ENCODE measurements around the gene DUSP12. TPM values are rescaled to one million over a fixed set of nuclear protein-coding genes. Genes with fewer than 3 reads are reported as not detected.

The DUSP12 gene
- total and polyA plus RNA-seq, 2 donors (not counting 3 experiments of a cell fraction or from before 2014, with no cell fraction given) = 26.8 to 31.6 TPM

GRCh38 chr1:161739865-161740566 is 9.6 kb upstream of the DUSP12 start:
- no peak for DNase-seq (ENCODE audit: low read depth, low spot score)
- CTCF ChIA-PET = interaction anchor here (0.6 to 7.5 kb wide), 11 partner anchors 9 to 297 kb away, joined by 3 to 102 read pairs (median 12); partner anchors contain the start of genes DUSP12 and FCRLA

More at GRCh38 chr1:161739865-161740566, 9.6 kb upstream of the DUSP12 start:
- H3K27me3 ChIP-seq (ENCODE audit: control insufficient read depth in 2 of 2, insufficient read depth in 2 of 2, low read length in 2 of 2) = no peaks in the 10 kb centered on the region
- H3K9ac ChIP-seq (replicated peaks; ENCODE audit: extremely low read depth, insufficient read depth, low read length) = no peak overlapping the region
- H4K20me1 ChIP-seq (replicated peaks; ENCODE audit: control insufficient read depth, extremely low read depth, insufficient read depth, low read length) = no peaks in the 10 kb centered on the region
- BruUV-seq (replicated peaks) = no TSS peak
- no peaks in the 10 kb centered on the region for H3K9me1 ChIP-seq (replicated peaks; ENCODE audit: control insufficient read depth, extremely low read depth, insufficient read depth, low read length)
- H3K4me3 ChIP-seq (replicated peaks in 1 of 3; ENCODE audit: insufficient read depth in 1 of 3, low read depth in 1 of 3, low read length in 3 of 3) = no peak overlapping the region
- peaks cover 3% of the 10 kb centered on the region for H3K4me1 ChIP-seq (ENCODE audit: control insufficient read depth, extremely low read depth, insufficient read depth, low read length)
- H3K27ac ChIP-seq (ENCODE audit: insufficient read depth, low read depth, low read length) = no peak overlapping the region
- H2AFZ ChIP-seq (ENCODE audit: low read depth, low read length) = no peak overlapping the region
- no peaks in the 10 kb centered on the region for H3K79me2 ChIP-seq (ENCODE audit: control insufficient read depth, insufficient read depth, low read length)
- intact Hi-C loops (cut with micrococcal nuclease) = loop anchor here (10.0 kb wide), 1 partner anchor 175 kb away; no protein-coding TSS in a partner anchor
- H3K36me3 ChIP-seq (ENCODE audit: control insufficient read depth in 2 of 2, extremely low read depth in 1 of 2, insufficient read depth in 2 of 2, low read length in 2 of 2) = no peaks in the 10 kb centered on the region
- dilution Hi-C loops (cut with MboI; ENCODE audit: extremely low pct_ligation_motif_present, low sequenced_read_pairs) = no loop called here
- FAIRE-seq = no peak
- H3K9me3 ChIP-seq (replicated peaks; ENCODE audit: control insufficient read depth, insufficient read depth, low read length) = no peaks in the 10 kb centered on the region
- no peak for TF ChIP-seq MYC (IDR thresholded peaks at IDR 0.05; ENCODE audit: low read depth, low read length)
- no peak for TF ChIP-seq GATA2 (IDR thresholded peaks at IDR 0.05; ENCODE audit: insufficient read depth, insufficient read length, low read depth, low read length)
- TF ChIP-seq EZH2 (IDR thresholded peaks at IDR 0.05; ENCODE audit: borderline replicate concordance, low read depth, low read length, severe bottlenecking) = no peak
- no peak for TF ChIP-seq FOS (IDR thresholded peaks at IDR 0.05; ENCODE audit: borderline replicate concordance, insufficient read depth, low read length)
- no peak for TF ChIP-seq MAX (IDR thresholded peaks at IDR 0.05; ENCODE audit: insufficient read depth, insufficient read length)
- no peak for TF ChIP-seq POLR2A (IDR thresholded peaks at IDR 0.05; ENCODE audit: low read depth, low read length)
- no peak for TF ChIP-seq POLR2AphosphoS5 (IDR thresholded peaks at IDR 0.05; ENCODE audit: insufficient read depth, low read depth, low read length)
- no peak for TF ChIP-seq JUN (IDR thresholded peaks at IDR 0.05; ENCODE audit: borderline replicate concordance, insufficient read depth, insufficient read length, low read depth)
- TF ChIP-seq, protein P1, sequence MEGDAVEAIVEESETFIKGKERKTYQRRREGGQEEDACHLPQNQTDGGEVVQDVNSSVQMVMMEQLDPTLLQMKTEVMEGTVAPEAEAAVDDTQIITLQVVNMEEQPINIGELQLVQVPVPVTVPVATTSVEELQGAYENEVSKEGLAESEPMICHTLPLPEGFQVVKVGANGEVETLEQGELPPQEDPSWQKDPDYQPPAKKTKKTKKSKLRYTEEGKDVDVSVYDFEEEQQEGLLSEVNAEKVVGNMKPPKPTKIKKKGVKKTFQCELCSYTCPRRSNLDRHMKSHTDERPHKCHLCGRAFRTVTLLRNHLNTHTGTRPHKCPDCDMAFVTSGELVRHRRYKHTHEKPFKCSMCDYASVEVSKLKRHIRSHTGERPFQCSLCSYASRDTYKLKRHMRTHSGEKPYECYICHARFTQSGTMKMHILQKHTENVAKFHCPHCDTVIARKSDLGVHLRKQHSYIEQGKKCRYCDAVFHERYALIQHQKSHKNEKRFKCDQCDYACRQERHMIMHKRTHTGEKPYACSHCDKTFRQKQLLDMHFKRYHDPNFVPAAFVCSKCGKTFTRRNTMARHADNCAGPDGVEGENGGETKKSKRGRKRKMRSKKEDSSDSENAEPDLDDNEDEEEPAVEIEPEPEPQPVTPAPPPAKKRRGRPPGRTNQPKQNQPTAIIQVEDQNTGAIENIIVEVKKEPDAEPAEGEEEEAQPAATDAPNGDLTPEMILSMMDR (IDR thresholded peaks at IDR 0.05; ENCODE audit: extremely low read depth in 1 of 2, insufficient read depth in 1 of 2, low read depth in 1 of 2, low read length in 2 of 2) = no peak
- POLR2A ChIA-PET = interaction anchor here (0.5 kb wide), 1 partner anchor 209 kb away, joined by 5 read pairs; no protein-coding TSS in a partner anchor
- H3K4me2 ChIP-seq (ENCODE audit: insufficient read depth, low read length) = no peak overlapping the region

All from endothelial cell of umbilical vein (primary cell).